Activated naive CD4-positive, alpha-beta T cell treated with anti-CD3 and anti-CD28 coated beads, Interleukin-2, amount 50 U/mL, for 16 hours (primary cell): ENCODE results near the gene WNT11.

Experiments used
- DNase-seq: peaks from one replicate; pipeline ENCODE4 v3.0.0-alpha.2; 2020

The WNT11 gene

GRCh38 chr11:76206327-76207081 lies at the start of gene WNT11:
WNT11 (minus strand) TSS chr11:76206502; CDS start chr11:76206407, 95 bp downstream.
- peak; percentile 30 for DNase-seq

- DNase-seq: no peak
Observed at GRCh38 chr11:76253416-76253815, 47.1 kb upstream of the WNT11 start.

- no peak for DNase-seq
Observed at GRCh38 chr11:76252631-76253070, 46.3 kb upstream of the WNT11 start.

GRCh38 chr11:76251576-76251975 lies 45.3 kb upstream of the WNT11 start:
- no peak for DNase-seq

- DNase-seq: no peak
Observed at GRCh38 chr11:76251226-76251575, 44.9 kb upstream of the WNT11 start.

- DNase-seq: no peak
Observed at GRCh38 chr11:76250520-76251225, 44.4 kb upstream of the WNT11 start.

GRCh38 chr11:76249195-76249741 lies 43.0 kb upstream of the WNT11 start:
- DNase-seq: no peak

GRCh38 chr11:76248210-76248609 lies 41.9 kb upstream of the WNT11 start:
- DNase-seq: no peak

- no peak for DNase-seq
Observed at GRCh38 chr11:76247091-76247490, 40.8 kb upstream of the WNT11 start.

- no peak for DNase-seq
Observed at GRCh38 chr11:76246271-76246933, 40.1 kb upstream of the WNT11 start.

GRCh38 chr11:76245720-76246119 lies 39.4 kb upstream of the WNT11 start:
- no peak for DNase-seq

GRCh38 chr11:76244316-76244851 lies 38.1 kb upstream of the WNT11 start:
- no peak for DNase-seq

- DNase-seq: no peak
Observed at GRCh38 chr11:76243957-76244285, 37.6 kb upstream of the WNT11 start.

GRCh38 chr11:76243193-76243956 lies 37.1 kb upstream of the WNT11 start:
- no peak for DNase-seq

GRCh38 chr11:76242004-76242779 lies 35.9 kb upstream of the WNT11 start:
- DNase-seq: no peak

GRCh38 chr11:76241243-76242000 lies 35.1 kb upstream of the WNT11 start:
- no peak for DNase-seq

- DNase-seq: no peak
Observed at GRCh38 chr11:76240666-76241065, 34.4 kb upstream of the WNT11 start.

- DNase-seq: no peak
Observed at GRCh38 chr11:76240161-76240540, 33.8 kb upstream of the WNT11 start.

- no peak for DNase-seq
Observed at GRCh38 chr11:76239483-76240160, 33.3 kb upstream of the WNT11 start.

- DNase-seq: no peak
Observed at GRCh38 chr11:76238551-76238950, 32.2 kb upstream of the WNT11 start.

GRCh38 chr11:76237914-76238313 lies 31.6 kb upstream of the WNT11 start:
- no peak for DNase-seq
